GM18520 (cell line): Measurements from ENCODE around the gene MPP2.
"Not testable (repeated sequence)": the region's sequence is repeated elsewhere in the genome, so short reads cannot be mapped to it uniquely, and the experiment has no call there.

Source experiments
- ATAC-seq: cut with Tn5 transposase; IDR thresholded peaks from one replicate; pipeline ENCODE4 v1.9.1; 2021; ENCODE audit not compliant: unreplicated experiment

MPP2 gene

DNA sequence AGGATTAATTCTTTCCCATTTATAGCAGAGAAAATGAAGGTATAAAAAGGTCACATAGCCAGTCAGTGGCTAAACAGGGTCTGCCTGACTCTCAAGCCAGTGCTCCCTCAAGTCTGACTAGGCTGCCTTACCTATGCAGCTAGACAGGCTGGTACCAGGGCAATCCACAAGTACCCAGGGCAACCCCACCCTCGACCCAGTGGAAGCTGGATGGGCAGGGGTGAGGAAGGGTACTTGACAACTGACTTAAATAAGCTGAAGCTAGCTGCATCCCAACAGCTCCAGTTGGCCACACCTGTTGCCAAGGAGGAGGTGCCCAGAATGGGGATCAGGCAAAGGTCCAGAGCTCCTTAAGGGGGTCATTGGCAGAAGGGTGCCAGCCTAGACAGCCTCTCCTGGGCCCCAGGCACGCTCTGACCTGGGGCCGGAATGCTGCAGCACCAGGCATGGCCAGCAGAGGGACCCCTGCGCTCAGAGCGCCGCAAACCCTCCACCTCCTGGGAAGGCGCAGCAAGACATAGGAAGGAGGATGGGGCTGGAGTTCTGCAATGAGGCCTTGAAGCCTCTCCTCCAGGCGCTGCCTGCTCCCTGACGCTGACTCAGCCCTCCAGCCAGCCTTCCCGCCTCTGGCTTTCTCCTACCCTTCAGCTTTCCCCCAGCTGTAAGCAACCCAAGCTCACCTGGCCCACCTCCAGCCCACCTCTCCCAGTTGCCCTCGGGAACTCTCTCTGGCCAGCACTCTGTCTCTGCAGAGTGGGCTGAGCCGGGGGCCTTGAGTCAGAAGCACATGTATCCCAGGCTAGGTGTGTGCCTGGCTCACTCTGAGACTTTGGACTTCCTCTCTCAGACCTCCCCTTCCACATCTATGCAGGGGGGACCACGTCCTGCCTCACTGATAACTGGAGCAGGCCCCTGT is 28.8 kb downstream of the MPP2 start:
- no peak for ATAC-seq

DNA sequence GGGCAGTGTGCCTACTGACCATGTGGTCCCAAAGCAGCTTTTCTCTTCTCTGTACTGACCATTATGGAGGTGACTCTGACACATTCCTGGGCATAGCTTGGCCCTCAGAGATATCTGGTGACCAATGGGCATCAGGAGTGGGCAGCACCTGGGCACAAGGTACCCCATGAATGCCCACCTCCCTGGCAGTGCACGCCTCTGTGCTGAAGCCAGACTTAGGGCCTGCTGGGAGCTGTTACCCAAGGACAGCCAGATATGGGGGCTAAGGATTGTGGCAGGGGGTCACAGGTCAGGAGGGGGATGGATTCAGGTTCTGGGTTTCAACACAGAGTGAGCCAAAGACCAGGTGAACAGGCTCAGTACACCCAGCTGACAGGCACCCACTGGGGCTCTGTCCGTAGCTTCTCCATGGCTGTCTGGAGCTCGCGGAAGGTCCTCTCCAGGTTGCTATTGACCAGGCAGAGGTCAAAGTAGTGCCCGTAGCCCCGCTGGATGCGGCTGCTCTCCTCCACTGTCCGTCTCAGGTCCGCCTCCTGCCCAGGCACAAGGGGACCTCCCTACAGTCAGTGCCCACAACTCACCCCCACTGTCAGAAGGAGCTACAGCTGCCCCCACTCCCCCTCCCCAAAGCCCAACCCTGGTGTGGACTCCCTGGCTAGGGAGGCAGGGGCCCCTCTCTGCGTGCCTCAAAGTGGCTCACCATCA is 29.7 kb downstream of the MPP2 start:
- no peak for ATAC-seq

DNA sequence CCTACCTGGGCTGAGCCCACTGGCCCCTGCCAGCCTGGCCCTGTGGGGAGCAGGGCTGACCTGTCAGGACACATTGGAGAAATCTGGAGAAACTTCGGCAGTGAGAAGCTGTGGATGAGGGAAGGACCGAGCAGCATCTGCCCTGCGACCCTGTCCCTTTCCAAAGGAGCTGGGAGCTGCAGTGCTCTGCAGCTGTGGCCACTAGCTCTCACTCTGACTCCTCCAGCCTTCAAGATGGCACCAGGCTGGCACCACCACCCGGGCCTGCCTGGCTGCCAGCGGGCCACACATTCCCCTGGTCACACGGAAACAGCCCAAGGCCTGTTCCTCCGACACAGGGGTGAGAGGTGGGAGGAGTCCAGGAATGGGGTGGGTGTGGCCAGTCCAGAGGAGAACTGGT is 30.3 kb downstream of the MPP2 start:
- ATAC-seq = no peak

DNA sequence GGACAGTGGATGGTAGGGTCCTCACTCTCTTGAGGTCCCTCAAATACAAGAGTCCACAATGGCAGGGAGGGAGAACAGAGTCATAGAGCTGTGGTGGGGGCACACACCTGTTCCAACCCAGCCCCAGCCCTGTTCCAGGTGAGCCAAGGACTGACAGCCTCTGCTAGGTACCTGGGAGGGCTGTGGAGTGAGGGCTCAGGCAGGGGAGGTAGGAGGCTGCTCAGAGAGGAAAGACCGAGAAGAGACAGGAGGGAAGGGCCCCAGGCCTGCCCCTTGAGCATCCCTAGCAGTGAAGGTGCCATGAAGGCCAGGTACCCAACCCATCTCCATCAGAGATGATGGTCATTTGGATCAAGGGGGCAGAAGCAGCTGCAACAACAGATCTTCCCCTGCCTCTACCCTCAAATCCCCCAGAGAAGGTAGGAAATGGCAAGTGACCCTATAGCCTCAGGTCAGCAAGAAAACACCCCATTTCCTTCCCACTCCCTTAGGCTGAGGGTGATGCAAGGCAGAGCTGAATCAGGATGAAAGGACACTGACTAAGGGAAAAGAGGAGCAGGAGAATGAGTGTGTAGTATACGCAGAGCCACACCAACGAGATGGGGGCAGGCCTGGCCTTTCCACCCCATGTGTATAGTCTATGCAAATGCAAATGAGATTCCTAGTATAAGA is 31.7 kb downstream of the MPP2 start:
- no peak for ATAC-seq

DNA sequence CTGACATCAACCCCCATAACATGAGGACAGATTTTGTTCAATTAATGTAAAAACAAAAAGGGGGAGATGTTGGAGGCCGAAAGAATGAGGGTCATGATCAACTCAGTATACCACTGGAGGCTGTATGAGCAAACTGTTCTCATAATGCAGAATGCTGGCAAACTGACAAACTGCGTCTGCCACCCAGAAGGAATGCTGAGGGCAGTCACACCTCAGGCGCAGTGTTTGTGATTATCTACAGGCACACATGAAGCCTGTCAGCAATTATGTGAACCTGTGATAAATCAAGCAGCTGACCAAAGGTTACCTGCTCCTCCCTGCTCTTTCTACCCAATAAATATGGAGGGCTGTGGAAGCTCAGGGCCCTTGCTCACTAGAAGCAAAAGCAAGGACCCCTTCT is 33.0 kb downstream of the MPP2 start:
- no peak for ATAC-seq

DNA sequence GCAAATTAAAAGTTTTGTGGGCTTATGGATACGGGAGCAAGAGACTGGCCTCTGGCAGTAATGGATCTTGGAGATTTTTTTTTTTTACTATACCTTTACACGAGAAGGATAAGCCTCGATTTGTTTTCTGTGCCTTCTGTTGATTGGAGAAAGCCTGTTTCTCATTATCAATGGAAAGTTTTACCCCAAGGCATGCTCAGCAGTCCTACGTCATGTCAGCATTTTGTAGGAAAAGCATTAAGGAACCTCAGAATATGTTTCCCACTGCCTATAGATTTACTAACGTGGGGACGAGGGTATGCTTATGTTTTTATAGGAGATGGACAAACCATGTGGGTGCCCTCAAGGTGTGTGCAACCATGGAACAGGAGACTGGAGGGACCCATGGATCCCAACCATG is 33.5 kb downstream of the MPP2 start:
- no peak for ATAC-seq

DNA sequence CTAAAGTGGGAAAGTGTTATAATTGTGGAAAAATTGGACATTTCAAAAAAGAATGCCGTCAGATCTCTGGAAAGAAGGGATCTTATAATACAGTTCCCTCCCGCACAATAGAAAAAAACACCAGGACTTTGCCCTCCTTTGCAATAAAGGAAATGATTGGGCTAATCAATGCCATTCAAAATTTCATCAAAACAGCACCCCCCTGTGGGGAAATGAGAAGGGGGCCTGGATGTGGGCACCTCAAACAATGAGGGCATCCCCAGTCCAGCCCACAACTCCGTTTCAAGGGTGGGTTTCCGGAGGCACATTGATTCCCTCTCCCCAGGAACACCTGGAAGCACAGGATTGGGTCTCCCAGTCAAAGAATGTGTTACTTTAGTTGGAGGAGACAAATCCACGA is 34.2 kb downstream of the MPP2 start:
- no peak for ATAC-seq

DNA sequence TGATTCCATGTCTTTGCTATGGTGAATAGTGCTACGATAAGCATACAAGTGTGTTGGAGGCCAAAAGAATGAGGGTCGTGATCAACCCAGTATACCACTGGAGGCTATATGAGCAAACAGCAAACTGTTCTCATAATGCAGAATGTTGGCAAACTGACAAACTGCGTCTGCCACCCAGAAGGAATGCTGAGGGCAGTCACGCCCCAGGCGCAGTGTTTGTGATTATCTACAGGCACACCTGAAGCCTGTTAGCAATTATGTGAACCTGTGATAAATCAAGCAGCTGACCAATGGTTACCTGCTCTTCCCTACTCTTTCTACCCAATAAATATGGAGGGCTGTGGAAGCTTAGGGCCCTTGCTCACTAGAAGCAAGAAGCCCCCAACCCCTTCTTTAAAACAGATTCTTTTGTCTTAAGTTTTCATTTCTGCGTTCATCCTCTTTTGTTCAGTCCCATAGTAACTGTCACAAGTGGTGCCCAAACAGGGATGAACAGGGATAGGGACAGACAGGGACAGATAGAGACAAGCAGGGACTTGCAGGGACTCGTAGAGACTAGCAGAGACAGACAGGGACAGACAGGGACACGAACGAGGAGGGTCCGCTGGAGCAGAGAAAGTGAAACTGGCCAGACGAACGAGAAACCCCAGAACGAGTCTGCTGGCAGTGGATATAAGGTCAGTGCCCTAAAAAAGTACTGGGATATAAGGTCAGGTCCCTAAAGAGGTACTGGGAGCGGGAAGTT is 35.2 kb downstream of the MPP2 start:
- no peak for ATAC-seq

DNA sequence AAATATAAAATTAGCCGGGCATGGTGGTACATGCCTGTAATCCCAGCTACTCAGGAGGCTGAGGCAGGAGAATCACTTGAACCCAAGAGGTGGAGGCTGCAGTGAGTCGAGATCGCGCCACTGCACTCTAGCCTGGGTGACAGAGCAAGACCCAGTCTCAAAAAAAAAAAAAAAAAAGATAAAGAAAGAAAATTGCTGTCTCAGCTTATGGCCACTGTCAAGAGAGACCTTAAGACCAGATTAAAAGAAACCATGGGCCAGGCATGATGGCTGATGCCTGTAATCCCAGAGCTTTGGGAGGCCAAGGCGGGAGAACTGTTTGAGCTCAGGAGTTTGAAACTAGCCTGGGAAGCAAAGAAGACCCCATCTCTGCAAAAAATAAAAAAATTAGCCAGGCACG is 38.3 kb downstream of the MPP2 start:
- ATAC-seq = not testable (repeated sequence)

DNA sequence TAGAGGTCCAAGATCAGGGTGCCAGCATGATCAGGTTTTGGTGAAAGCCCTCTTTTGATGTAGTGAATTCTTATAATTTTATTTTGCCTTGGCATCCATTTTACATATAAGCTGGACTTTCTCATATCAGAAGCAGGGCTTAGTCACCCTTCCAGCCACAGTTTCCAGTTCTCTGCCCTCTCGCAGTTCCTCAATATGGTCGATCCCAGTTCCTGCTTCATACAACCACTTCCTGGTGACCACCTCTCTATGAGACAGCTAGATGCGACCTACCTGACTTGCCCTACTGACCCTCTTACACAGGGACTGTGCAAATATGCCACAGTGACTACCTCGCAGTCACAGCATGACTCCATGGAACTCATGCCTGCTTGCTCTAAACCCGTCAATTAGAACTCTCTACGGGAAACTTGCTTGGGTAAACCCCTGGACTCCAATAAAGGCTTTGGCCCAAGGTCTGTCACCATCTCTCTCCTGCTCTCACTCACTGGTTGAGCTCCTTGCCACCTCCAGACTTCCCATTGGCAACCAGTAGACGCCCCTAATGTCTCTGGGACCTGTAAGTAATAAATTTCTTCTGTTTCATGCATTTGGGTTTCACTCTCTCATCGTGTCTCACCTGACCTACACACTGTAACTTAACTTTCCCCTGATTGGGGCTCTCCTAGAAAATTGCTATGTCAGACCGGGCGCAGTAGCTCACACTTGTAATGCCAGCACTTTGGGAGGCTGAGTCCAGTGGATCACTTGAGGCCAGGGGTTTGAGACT is 38.9 kb downstream of the MPP2 start:
- ATAC-seq = no peak

DNA sequence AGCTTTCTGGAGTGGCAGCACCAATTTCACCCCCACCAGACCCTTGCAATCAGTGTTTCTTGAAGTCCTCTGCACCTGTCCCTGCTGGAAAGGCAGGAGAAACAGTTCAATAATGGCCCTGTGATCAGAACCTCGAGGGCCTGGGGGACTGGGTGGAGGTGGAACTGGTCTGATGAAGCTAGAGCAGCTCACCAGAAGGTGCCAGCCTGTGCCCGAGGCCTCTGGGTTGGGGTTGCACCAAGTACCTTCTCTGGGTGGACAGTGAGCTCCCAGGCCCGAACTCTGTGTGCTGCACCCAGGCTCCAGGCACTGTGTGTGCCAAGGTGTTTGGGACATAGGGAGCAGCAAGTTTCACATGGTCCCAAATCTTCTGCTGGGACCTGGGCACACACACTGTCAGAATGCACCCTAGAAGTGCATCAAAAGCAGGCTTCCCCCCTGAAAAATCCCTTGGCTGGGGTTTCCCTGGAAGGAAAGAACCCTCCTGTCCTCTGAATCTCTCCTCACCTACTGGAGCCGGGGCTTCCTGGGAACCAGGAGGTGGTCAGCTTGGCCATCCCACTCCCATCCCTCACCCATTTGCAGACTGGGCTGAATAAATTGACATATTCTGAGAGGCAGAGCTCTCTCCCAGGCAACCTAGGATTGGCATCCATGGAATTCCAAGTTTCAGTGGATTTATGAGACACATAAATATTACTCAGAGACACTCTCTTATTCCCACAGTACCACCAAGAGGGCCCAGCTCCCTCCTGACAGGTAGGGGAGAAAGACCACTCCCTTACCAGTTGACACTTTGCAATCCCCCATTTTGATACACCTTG is 43.0 kb downstream of the MPP2 start:
- no peak for ATAC-seq

DNA sequence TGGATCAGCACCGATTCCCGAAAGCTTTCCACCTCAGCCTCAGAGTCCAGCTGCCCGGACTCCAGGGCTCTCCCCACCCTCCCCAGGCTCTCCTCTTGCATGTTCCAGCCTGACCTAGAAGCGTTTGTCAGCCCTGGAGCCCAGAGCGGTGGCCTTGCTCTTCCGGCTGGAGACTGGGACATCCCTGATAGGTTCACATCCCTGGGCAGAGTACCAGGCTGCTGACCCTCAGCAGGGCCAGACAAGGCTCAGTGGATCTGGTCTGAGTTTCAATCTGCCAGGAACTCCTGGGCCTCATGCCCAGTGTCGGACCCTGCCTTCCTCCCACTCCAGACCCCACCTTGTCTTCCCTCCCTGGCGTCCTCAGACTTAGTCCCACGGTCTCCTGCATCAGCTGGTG is 45.4 kb downstream of the MPP2 start:
- no peak for ATAC-seq

DNA sequence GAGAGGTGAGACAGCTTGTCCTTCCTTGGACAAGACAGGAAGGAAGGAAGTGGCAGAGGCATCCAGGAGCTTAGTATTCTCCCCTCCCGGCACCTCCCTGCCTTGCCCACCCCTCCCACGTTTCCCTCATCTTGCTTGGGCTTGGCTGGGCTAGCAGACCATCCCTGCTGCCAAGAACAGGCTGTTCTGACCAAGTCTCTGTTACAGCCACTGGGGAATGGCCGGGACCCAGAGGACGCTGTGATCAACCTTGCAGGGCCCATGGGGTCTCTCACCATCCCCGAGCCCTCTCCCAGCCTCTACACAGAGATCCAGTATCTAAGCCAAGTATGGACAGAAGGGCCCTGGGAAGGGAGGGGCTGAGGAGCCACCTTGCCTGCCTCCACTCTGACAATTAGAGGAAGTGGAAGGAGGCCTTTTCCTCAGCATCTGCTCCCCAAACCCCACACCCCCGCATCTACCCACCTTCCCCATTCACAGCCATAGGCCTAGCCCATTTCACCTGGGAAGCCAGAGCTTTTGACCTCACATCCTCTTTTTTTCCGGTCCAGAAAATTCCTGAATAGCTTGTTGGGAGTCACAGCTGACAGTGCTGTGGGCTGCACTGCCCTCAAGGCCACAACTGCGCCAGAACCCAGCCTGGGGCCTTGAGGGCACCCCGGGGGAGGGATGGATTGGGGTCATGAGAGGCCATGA is 46.3 kb downstream of the MPP2 start:
- no peak for ATAC-seq

DNA sequence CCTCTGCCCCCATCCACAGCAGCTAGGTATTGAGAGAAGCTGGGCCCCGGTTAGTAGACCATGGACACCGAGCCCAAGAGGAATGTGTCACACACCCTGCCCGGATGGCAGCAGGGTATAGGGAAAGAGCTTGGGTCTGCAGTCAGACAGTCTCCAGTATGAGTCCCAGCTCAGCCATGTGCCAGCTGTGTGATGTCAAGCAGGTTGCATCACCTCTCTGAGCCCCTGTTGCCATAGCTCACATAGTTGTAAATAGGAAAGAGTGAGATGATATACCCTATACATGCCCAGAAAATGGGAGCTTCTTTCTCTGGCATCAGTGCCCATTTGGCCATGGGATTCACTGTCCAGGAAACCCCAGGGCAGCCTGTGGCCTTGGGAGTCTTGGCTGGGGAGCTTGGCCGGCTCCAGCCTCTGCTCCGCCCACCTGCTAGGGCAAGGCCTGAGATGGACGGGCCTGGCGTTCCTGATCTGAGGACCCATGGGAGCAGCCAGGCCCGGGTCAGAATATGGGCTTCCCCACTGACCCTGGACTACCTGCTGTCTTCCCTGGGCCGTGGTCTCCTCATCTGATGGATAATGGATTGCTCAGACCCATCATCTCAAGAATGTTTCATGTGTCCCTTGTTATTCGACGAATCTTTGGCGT is 47.1 kb downstream of the MPP2 start:
- ATAC-seq = no peak

DNA sequence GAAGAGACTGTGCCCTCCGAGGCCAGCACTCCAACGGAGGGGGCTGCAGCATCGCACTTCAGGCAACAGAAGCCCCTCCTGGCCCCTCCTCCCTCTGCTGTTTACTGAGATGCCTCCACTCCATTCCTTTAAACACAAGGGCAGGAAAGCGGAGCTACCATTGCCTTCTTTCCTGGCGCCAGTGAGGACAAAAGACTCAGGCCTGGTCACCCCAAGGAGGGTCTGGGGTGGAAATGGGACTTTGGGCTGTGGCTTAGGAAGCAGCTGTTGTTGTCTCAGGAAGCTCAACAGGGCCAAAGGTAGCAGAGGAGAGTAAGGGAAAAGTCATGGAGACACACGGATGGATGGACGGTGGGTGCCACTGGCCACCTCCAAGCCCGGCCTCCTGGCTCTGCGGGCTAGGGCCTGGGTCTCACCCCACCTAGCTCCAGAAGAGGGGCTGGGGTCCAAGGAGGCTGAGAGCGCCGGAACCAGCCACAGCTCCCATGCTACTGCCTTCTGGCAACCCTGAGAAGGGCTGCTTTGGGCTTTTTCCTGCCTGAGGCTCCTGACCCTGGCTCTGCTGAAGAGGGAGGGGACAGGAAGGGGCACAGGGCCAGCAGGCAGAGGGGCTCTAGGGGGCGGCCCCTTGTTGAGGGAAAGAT is 49.3 kb downstream of the MPP2 start:
- ATAC-seq = no peak

DNA sequence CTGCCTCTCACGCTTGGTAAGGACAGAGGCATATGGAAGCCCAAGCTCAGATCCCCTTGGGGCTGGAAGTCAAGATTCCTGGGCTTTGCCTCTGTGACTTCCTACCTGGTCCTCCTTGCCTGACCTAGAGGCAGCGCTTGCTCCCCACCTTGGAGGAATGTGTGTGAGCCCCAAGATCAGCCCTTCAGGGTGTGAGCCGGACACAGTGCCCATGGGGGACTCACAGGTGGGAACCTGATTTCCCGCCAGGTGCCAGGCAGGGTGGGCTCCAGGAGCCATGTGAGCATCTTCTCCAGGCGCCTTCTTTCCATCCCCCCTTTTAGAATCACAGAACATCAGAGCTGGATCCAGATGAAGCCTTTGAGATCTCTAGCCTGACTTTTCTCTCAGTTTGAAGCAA is 50.2 kb downstream of the MPP2 start:
- ATAC-seq = no peak

DNA sequence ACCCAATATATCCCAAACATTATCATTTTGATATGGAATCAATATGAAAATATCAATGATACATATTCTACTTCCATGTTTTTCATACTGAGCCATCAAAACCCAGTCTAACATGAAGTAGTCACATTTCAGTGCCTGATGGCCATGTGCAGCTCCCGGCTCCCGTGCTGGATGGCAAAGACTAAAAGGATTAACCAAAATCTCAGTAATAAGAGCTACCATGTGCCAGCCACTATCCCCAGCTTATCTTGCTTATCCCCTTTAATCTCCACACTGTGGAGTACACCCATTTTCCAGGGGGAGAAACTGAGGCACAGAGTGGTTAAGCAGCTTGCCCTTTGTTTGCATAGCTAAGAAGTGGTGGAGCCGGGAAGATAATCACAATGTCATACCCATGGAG is 51.2 kb downstream of the MPP2 start:
- ATAC-seq = no peak

DNA sequence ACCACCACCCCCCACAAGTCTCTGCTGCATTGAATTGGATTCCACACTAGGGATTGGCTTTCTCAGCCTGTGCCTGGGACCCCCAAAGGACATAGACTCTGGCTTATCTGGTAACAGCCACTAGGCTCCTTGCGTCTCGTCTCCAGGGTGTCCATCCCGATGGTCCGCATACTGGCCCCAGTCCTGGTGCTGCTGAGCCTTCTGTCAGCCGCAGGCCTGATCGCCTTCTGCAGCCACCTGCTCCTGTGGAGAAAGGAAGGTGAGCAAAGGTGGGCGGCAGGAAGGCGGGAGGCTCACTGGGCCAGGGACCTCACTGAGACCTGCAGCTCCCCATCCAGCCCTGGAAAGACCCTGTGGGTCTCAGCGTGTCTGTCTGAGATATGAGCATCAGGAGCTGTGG is 52.3 kb downstream of the MPP2 start:
- ATAC-seq = no peak
